ENCODE measurements around the gene BCAS3.

Gene BCAS3

GRCh38 chr17:60914078-60914477 is 236.4 kb downstream of the BCAS3 start:
- H3K4me3 ChIP-seq (ENCODE audit: severe bottlenecking): no peak overlapping the region
- ATAC-seq (ENCODE audit: low read depth) (no peak), DNase-seq (ENCODE audit: low spot score) (no peak)
- peaks cover 9% of the 10 kb centered on the region; the same call in 1 of the 2 replicates for H3K36me3 ChIP-seq (ENCODE audit: low read depth)
- H3K27ac ChIP-seq (ENCODE audit: poor library complexity, severe bottlenecking): no peak overlapping the region
- H3K27me3 ChIP-seq (ENCODE audit: insufficient read depth, poor library complexity, severe bottlenecking): no peaks in the 10 kb centered on the region
- H3K4me1 ChIP-seq (ENCODE audit: insufficient read depth, poor library complexity, severe bottlenecking): peaks cover 9% of the 10 kb centered on the region
- no peak for TF ChIP-seq CTCF (IDR thresholded peaks at IDR 0.05; ENCODE audit: poor library complexity, severe bottlenecking)
- H3K9me3 ChIP-seq (ENCODE audit: severe bottlenecking): peaks cover 5% of the 10 kb centered on the region

GRCh38 chr17:60916043-60916442 is 238.4 kb downstream of the BCAS3 start:
- Histone ChIP-seq H3K27me3 (ENCODE audit: insufficient read depth, poor library complexity, severe bottlenecking) (no peaks in the 10 kb centered on the region), H3K4me3 (ENCODE audit: severe bottlenecking) (no peak overlapping the region), H3K27ac (ENCODE audit: poor library complexity, severe bottlenecking) (no peak overlapping the region), H3K36me3 (ENCODE audit: low read depth) (0 out of 2 replicates have a peak, but pooled peaks cover 3% of the 10 kb centered on the region), H3K9me3 (ENCODE audit: severe bottlenecking) (peaks cover 5% of the 10 kb centered on the region), H3K4me1 (ENCODE audit: insufficient read depth, poor library complexity, severe bottlenecking) (no peaks in the 10 kb centered on the region)
- no peak for ATAC-seq (ENCODE audit: low read depth)
- no peak for TF ChIP-seq CTCF (IDR thresholded peaks at IDR 0.05; ENCODE audit: poor library complexity, severe bottlenecking)
- DNase-seq (ENCODE audit: low spot score): no peak

GRCh38 chr17:60920107-60920506 is 242.5 kb downstream of the BCAS3 start:
- DNase-seq (ENCODE audit: low spot score): no peak

GRCh38 chr17:60923000-60923399 is 245.3 kb downstream of the BCAS3 start:
- no peak for TF ChIP-seq CTCF (IDR thresholded peaks at IDR 0.05; ENCODE audit: poor library complexity, severe bottlenecking)
- Histone ChIP-seq H3K27me3 (ENCODE audit: insufficient read depth, poor library complexity, severe bottlenecking) (no peaks in the 10 kb centered on the region), H3K36me3 (ENCODE audit: low read depth) (no peaks in the 10 kb centered on the region), H3K4me3 (ENCODE audit: severe bottlenecking) (no peak overlapping the region), H3K9me3 (ENCODE audit: severe bottlenecking) (no peaks in the 10 kb centered on the region), H3K27ac (ENCODE audit: poor library complexity, severe bottlenecking) (no peak overlapping the region), H3K4me1 (ENCODE audit: insufficient read depth, poor library complexity, severe bottlenecking) (no peaks in the 10 kb centered on the region)
- DNase-seq (ENCODE audit: low spot score): no peak
- no peak for ATAC-seq (ENCODE audit: low read depth)

More at GRCh38 chr17:60920107-60920506, 242.5 kb downstream of the BCAS3 start:
- no peak overlapping the region for H3K4me3 ChIP-seq (ENCODE audit: severe bottlenecking)
- no peaks in the 10 kb centered on the region for H3K27me3 ChIP-seq (ENCODE audit: insufficient read depth, poor library complexity, severe bottlenecking)
- peaks cover 5% of the 10 kb centered on the region for H3K9me3 ChIP-seq (ENCODE audit: severe bottlenecking)
- no peaks in the 10 kb centered on the region for H3K4me1 ChIP-seq (ENCODE audit: insufficient read depth, poor library complexity, severe bottlenecking)
- no peak for TF ChIP-seq CTCF (IDR thresholded peaks at IDR 0.05; ENCODE audit: poor library complexity, severe bottlenecking)
- 0 out of 2 replicates have a peak, but pooled peaks cover 3% of the 10 kb centered on the region for H3K36me3 ChIP-seq (ENCODE audit: low read depth)
- no peak for ATAC-seq (ENCODE audit: low read depth)
- H3K27ac ChIP-seq (ENCODE audit: poor library complexity, severe bottlenecking): no peak overlapping the region

- Histone ChIP-seq H3K4me1 (ENCODE audit: insufficient read depth, poor library complexity, severe bottlenecking) (no peaks in the 10 kb centered on the region), H3K36me3 (ENCODE audit: low read depth) (no peaks in the 10 kb centered on the region), H3K4me3 (ENCODE audit: severe bottlenecking) (no peak overlapping the region), H3K27me3 (ENCODE audit: insufficient read depth, poor library complexity, severe bottlenecking) (no peaks in the 10 kb centered on the region), H3K9me3 (ENCODE audit: severe bottlenecking) (no peaks in the 10 kb centered on the region), H3K27ac (ENCODE audit: poor library complexity, severe bottlenecking) (no peak overlapping the region)
- ATAC-seq (ENCODE audit: low read depth) (no peak), DNase-seq (ENCODE audit: low spot score) (no peak)
- no peak for TF ChIP-seq CTCF (IDR thresholded peaks at IDR 0.05; ENCODE audit: poor library complexity, severe bottlenecking)
These were observed 249.0 kb downstream of the BCAS3 start for GRCh38 chr17:60926466-60927183.

Data from RWPE2 (cell line).